Lower leg skin (tissue), 4 donors: Measurements from ENCODE around the gene LAMC3. TPM values are rescaled to one million over a fixed set of nuclear protein-coding genes. Genes with fewer than 3 reads are reported as not detected.

Source experiments
- DNase-seq, 2 donors: peaks; one replicate each; pipeline ENCODE4 v3.0.0-alpha.2; 2019; ENCODE audit warnings: low spot score in 2 of 2
- H3K4me3 ChIP-seq: fragments of 200-600 bp; sonication (generic); 2 replicates; pipeline ENCODE4 v1.5.1; 2017; ENCODE audit warnings: mild to moderate bottlenecking, low read depth; ENCODE audit not compliant: poor library complexity, severe bottlenecking
- POLR2A ChIP-seq, 2 donors: fragments of 450-650 bp; IDR thresholded peaks; one replicate each; pipeline ENCODE4 v1.6.1; 2016 to 2017; ENCODE audit warnings: antibody characterized with exemption in 2 of 2, mild to moderate bottlenecking in 1 of 2, moderate library complexity in 1 of 2
- WGBS, 2 donors: methylation state at CpG; one replicate each; pipeline ENCODE4 v1.1.5; 2018; 5-methylcytosine and 5-hydroxymethylcytosine counted together
- intact Hi-C: fragments of 100-400 bp; cut with DNase I; formaldehyde crosslinking; loops from one replicate; pipeline ENCODE4 v1.15.0; 2023; ENCODE audit warnings: low total_unique reads
- total RNA-seq, 4 donors: library from RNA; depleted of rRNA; stranded (reverse); fragments of >200 nt; gene quantifications; one replicate each; pipeline ENCODE4 v1.1.0, GENCODE V29; 2016
- TF ChIP-seq, protein P1 (sequence below), 3 donors: fragments of 450-650 bp; IDR thresholded peaks; one replicate each; pipeline ENCODE4 v1.5.1; 2016; ENCODE audit warnings: antibody characterized with exemption in 3 of 3, mild to moderate bottlenecking in 3 of 3, moderate library complexity in 2 of 3

The LAMC3 gene
- total RNA-seq, 4 donors from 2014 or later: 9.1 to 23.0 (median 11.2) TPM

GRCh38 chr9:131028931-131029573, 20.1 kb downstream of the LAMC3 start:
- 81 to 86% methylated on average over 14 of the region's 14 CpGs for WGBS, 2 donors
- TF ChIP-seq POLR2A (IDR thresholded peaks at IDR 0.05): no peak
- TF ChIP-seq, protein P1, sequence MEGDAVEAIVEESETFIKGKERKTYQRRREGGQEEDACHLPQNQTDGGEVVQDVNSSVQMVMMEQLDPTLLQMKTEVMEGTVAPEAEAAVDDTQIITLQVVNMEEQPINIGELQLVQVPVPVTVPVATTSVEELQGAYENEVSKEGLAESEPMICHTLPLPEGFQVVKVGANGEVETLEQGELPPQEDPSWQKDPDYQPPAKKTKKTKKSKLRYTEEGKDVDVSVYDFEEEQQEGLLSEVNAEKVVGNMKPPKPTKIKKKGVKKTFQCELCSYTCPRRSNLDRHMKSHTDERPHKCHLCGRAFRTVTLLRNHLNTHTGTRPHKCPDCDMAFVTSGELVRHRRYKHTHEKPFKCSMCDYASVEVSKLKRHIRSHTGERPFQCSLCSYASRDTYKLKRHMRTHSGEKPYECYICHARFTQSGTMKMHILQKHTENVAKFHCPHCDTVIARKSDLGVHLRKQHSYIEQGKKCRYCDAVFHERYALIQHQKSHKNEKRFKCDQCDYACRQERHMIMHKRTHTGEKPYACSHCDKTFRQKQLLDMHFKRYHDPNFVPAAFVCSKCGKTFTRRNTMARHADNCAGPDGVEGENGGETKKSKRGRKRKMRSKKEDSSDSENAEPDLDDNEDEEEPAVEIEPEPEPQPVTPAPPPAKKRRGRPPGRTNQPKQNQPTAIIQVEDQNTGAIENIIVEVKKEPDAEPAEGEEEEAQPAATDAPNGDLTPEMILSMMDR (IDR thresholded peaks at IDR 0.05): no peak
- DNase-seq: no peak
- intact Hi-C loops: no loop called here
- no peak overlapping the region for H3K4me3 ChIP-seq

GRCh38 chr9:131029574-131029952, 20.6 kb downstream of the LAMC3 start:
- no peak overlapping the region for H3K4me3 ChIP-seq
- intact Hi-C loops: no loop called here
- TF ChIP-seq POLR2A (IDR thresholded peaks at IDR 0.05): no peak
- TF ChIP-seq, protein P1 (IDR thresholded peaks at IDR 0.05): no peak
- WGBS, 2 donors: 84 to 85% methylated on average over 3 of the region's 3 CpGs
- no peak for DNase-seq

DNA sequence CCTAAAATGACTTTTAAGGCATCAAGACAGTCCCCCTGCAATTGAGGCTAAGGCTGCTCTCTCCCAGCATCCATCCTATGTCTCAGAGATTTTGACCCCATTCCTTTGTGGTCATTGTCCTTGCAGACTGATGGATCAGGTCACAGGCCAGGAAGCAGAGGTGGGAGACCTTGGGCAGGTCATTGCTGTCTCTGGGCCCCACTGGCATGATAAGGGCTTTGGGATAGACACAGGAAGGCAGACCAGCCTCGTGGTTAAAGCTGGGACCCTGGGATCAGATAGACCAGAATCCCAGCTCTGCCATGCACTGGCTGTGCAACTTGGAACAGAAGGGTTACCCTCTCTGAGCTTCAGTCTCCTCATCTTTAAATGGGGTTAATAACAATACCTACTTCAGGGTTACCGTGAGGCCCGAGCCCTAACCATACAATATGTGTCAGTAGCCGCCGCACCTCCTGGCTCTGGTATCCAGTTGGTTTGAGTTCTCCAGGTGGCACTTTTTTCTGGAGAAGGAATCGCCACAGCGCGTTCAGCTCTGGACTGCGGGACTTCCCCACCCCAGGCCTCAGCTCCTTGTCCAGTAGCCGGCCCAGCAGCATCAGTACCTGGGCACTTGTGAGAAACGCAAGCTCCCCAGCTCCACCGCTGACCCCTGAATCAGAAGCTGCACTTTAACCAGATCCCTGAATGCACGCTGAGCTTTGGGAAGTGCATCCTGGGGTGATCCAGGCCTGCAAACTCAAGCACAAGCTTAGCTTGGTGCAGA, 21.4 kb downstream of the LAMC3 start:
- intact Hi-C loops: no loop called here
- no peak overlapping the region for H3K4me3 ChIP-seq
- no peak for DNase-seq
- no peak for TF ChIP-seq POLR2A (IDR thresholded peaks at IDR 0.05)
- TF ChIP-seq, protein P1 (IDR thresholded peaks at IDR 0.05): no peak
- 85% methylated on average over 13 of the region's 13 CpGs for WGBS, 2 donors

DNA sequence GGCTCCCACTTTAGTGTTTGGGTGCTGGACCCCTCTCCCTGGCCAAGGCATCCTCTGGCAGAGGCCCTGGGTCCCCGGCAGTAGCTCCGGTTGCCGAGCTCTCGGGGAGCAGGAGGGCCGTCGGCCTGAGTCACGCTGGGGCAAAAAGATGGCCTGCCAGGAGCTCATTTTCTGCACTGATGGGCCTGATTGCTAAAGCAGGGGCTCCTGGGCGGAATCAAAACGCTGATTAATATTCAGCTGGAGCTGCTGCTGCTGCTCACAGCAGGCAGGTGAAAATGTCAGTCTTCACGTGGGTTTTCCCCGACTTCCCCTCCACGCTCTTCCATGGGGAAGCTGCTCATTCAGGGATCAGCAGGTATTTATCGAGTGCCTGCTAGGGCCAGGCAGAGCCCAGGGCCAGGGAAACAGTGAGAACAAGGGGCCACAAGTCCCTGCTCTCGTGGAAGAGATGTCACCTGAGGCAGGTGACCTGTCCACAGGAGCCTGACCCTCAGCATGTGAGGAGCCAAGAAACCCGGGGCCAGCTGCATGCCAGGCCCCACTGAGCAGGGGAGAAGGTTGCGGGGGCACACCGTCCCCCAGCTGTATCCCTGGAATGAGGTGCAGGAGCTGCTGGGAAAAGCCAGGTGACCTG, 22.1 kb downstream of the LAMC3 start:
- intact Hi-C loops: no loop called here
- 82 to 93% methylated on average over 14 to 17 of the region's 17 CpGs for WGBS, 2 donors
- no peak overlapping the region for H3K4me3 ChIP-seq
- no peak for DNase-seq
- no peak for TF ChIP-seq POLR2A (IDR thresholded peaks at IDR 0.05)
- TF ChIP-seq, protein P1 (IDR thresholded peaks at IDR 0.05): no peak

DNA sequence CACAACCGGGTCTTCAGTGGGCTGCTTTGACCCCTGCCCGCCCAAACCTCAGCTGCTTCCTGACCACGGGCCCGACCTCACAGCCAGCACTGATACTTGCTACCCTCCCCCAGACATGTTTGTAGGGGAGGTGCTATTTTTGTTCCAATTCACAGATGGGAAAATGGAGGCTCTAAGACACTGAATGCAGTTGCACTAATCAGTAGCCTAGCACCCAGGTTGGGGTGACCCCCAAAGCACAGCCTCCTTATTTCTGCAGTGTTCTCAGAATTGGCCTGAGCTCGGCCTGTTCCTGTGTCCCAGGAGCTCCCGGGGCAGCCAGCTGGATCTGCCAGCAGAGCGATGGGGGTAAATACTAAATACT, 22.6 kb downstream of the LAMC3 start:
- DNase-seq: no peak
- H3K4me3 ChIP-seq: no peak overlapping the region
- no peak for TF ChIP-seq POLR2A (IDR thresholded peaks at IDR 0.05)
- TF ChIP-seq, protein P1 (IDR thresholded peaks at IDR 0.05): no peak
- intact Hi-C loops: no loop called here
- 80 to 85% methylated on average over 6 to 7 of the region's 7 CpGs for WGBS, 2 donors
